ENCODE measurements around the gene PPP1R3E.

- TF ChIP-seq CTCF (conservative IDR thresholded peaks at IDR 0.05) (no peak), ZFX (IDR thresholded peaks at IDR 0.05) (no peak)
Measured at GRCh38 chr14:23320584-23321571, 18.2 kb upstream of the PPP1R3E start, which contains the start of gene PABPN1.
